Stomach (tissue), 9 donors: ENCODE results near the gene ASPG. TPM values are rescaled to one million over a fixed set of nuclear protein-coding genes. Genes with fewer than 3 reads are reported as not detected.

ENCODE experiments used
- DNase-seq, 2 donors: peaks; one replicate each; pipeline versions ENCODE4 v3.0.0 to v3.0.0-alpha.2; 2013 to 2019
- H3K27ac ChIP-seq, 5 donors: fragments of 200-600 bp in 4 of 5; sonication (generic) in 4 of 5; one replicate each; pipeline ENCODE4 v1.5.1; 2013 to 2019; ENCODE audit warnings: mild to moderate bottlenecking in 1 of 5, moderate library complexity in 1 of 5
- H3K27me3 ChIP-seq, 3 donors: fragments of 200-600 bp; sonication (generic); one replicate each; pipeline ENCODE4 v1.5.1; 2017 to 2019; ENCODE audit warnings: mixed run types in 1 of 3
- H3K36me3 ChIP-seq, 4 donors: fragments of 200-600 bp; sonication (generic); 1 replicate in 3 of 4; 2 replicates in 1 of 4; pipeline ENCODE4 v1.5.1; 2016 to 2019
- H3K4me1 ChIP-seq, 4 donors: fragments of 200-600 bp; sonication (generic); one replicate each; pipeline ENCODE4 v1.5.1; 2016 to 2019
- H3K4me3 ChIP-seq, 4 donors: fragments of 200-600 bp; sonication (generic) in 3 of 4; one replicate each; pipeline ENCODE4 v1.5.1; 2016 to 2019; ENCODE audit warnings: mild to moderate bottlenecking in 1 of 4
- H3K9me3 ChIP-seq, 4 donors: fragments of 200-600 bp; sonication (generic); one replicate each; pipeline ENCODE4 v1.5.1; 2016 to 2019
- EP300 ChIP-seq: sonication (generic); formaldehyde crosslinking; IDR thresholded peaks from one replicate; pipeline ENCODE4 v1.6.1; 2017; ENCODE audit warnings: antibody characterized with exemption
- POLR2A ChIP-seq, 4 donors: fragments of 450-650 bp; IDR thresholded peaks; one replicate each; pipeline ENCODE4 v1.6.1; 2016; ENCODE audit warnings: antibody characterized with exemption in 4 of 4, control low read depth in 2 of 4, mild to moderate bottlenecking in 1 of 4, moderate library complexity in 1 of 4
- POLR2AphosphoS5 ChIP-seq, 3 donors: sonication (generic); formaldehyde crosslinking; IDR thresholded peaks; one replicate each; pipeline ENCODE4 v1.6.1; 2016; ENCODE audit warnings: antibody characterized with exemption in 3 of 3
- WGBS, 5 donors: extraction: QIAGEN DNeasy Blood & Tissue Kit in 3 of 5; methylation state at CpG; one replicate each; pipeline versions ENCODE4 v1.1.5 to v1.1.7; 2013 to 2018; 5-methylcytosine and 5-hydroxymethylcytosine counted together
- intact Hi-C: fragments of 100-400 bp; cut with DNase I; formaldehyde crosslinking; loops from one replicate; pipeline ENCODE4 v1.15.1; 2023; ENCODE audit warnings: low total_unique reads
- polyA plus RNA-seq, 3 donors: library from polyadenylated mRNA; stranded (reverse); fragments of 200-250 nt; gene quantifications; one replicate each; pipeline ENCODE4 v1.2.3, GENCODE V29; 2013
- total RNA-seq, 5 donors: library from RNA; depleted of rRNA; stranded (reverse); fragments of >200 nt; gene quantifications; one replicate each; pipeline versions ENCODE4 v1.1.0 to v1.2.3, GENCODE V29; 2014 to 2016
- TF ChIP-seq, protein P1 (sequence below), 7 experiments: fragments of 450-650 bp in 4 of 7; fragments of 200-600 bp in 3 of 7; sonication (generic) in 3 of 7; IDR thresholded peaks; one replicate each; pipeline ENCODE4 v1.5.1; 2016 to 2019; ENCODE audit warnings: antibody characterized with exemption in 7 of 7, control low read depth in 2 of 7, mild to moderate bottlenecking in 1 of 7
- donor health status: healthy with polysubstance abuse.
- donor health status: Bipolar disorder and iron deficiency.
- donor health status: healthy.

ASPG gene
- total and polyA plus RNA-seq, 8 donors = 0.12 to 10.7 (median 4.4) TPM; not detected in 1

DNA sequence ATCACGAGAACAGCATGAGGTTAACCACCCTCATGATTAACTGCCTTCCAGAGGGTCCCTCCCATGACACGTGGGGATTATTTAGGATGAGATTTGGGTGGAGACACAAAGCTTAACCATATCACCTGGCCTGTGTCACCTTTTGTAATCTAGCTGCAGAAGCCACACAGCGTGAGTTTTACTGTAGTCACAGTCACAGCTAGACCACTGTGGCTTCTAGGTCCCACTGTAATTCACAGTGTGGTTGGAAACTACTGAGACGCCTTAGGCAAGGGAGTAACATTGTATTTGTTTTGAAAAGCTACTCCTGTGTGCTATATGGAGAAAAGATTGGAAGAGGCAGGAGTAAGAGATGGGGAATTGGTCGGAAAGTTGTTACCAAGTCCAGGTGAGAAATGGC lies 46.3 kb upstream of the ASPG start:
- H3K36me3 ChIP-seq = no peaks in the 10 kb centered on the region
- H3K9me3 ChIP-seq = no peaks in the 10 kb centered on the region
- TF ChIP-seq EP300 = no peak
- TF ChIP-seq, protein P1, sequence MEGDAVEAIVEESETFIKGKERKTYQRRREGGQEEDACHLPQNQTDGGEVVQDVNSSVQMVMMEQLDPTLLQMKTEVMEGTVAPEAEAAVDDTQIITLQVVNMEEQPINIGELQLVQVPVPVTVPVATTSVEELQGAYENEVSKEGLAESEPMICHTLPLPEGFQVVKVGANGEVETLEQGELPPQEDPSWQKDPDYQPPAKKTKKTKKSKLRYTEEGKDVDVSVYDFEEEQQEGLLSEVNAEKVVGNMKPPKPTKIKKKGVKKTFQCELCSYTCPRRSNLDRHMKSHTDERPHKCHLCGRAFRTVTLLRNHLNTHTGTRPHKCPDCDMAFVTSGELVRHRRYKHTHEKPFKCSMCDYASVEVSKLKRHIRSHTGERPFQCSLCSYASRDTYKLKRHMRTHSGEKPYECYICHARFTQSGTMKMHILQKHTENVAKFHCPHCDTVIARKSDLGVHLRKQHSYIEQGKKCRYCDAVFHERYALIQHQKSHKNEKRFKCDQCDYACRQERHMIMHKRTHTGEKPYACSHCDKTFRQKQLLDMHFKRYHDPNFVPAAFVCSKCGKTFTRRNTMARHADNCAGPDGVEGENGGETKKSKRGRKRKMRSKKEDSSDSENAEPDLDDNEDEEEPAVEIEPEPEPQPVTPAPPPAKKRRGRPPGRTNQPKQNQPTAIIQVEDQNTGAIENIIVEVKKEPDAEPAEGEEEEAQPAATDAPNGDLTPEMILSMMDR (IDR thresholded peaks at IDR 0.05) = no peak
- no peak for TF ChIP-seq POLR2AphosphoS5 (IDR thresholded peaks at IDR 0.05)
- TF ChIP-seq POLR2A (IDR thresholded peaks at IDR 0.05) = no peak
- DNase-seq = no peak
- no peaks in the 10 kb centered on the region for H3K4me1 ChIP-seq
- no peak overlapping the region for H3K4me3 ChIP-seq
- no peak overlapping the region for H3K27ac ChIP-seq
- intact Hi-C loops = no loop called here
- peaks cover 0 to 4% (median 0%) of the 10 kb centered on the region in 3 donors for H3K27me3 ChIP-seq
- 67 to 83% (median 71%) methylated on average over 5 of the region's 5 CpGs for WGBS, 5 donors

DNA sequence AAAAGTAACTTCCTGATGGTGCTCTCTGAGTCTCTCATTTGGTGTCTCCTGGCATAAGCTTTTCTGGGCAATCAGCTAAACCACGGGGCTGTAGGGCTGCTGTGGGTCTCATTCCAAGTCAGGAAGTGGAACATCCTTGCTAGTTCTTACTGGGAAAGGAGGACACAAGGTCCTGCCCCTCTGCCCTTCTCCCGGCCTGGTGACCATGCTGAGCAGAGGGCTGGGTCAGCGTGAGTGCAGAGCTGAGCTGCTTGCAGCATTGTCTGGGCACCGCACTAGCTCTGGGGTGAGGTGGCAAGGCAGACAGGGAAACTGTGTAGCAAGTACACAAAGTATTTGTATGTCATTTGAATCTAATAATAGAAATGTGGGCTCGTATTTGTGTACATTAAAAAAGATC lies 45.0 kb upstream of the ASPG start:
- WGBS, 5 donors = 38 to 50% (median 47%) methylated on average over 5 of the region's 5 CpGs
- no peaks in the 10 kb centered on the region for H3K36me3 ChIP-seq
- no peak for DNase-seq

DNA sequence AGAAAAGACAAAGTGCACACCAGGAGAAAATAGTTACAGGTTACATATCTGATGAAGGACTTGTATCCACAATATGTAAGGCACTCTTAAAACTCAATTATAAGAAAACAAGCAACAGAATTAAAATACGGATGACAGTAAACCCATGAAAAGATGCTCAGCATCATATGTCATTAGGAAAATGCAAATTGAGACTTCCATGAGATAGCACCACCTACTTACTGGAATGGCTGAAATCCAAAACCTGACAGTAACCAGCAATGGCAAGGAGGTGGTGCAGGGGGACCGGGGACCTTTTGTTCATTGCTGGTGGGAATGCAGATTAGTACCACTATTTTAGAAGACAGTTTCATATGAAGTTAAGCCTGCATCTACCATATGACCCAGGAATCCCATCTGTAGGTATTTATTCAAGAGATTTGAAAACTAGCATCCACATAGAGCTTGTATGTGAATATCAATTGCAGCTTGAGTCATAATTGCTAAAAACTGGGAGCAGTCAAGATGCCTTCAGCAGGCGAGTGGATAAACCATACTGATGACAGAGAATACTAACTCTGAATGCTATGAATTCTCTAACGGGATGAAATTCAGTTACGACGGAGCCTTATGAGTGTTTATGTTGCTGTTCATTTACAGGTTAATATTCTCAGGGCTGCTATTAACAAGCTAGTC lies 43.9 kb upstream of the ASPG start:
- H3K27ac ChIP-seq = no peak overlapping the region
- no peaks in the 10 kb centered on the region for H3K36me3 ChIP-seq
- DNase-seq = no peak
- intact Hi-C loops = no loop called here
- H3K27me3 ChIP-seq = peaks cover 0 to 4% (median 0%) of the 10 kb centered on the region in 3 donors
- H3K4me3 ChIP-seq = no peak overlapping the region
- 89 to 93% (median 91%) methylated on average over 6 of the region's 6 CpGs for WGBS, 5 donors
- TF ChIP-seq POLR2AphosphoS5 (IDR thresholded peaks at IDR 0.05) = no peak
- no peak for TF ChIP-seq POLR2A (IDR thresholded peaks at IDR 0.05)
- TF ChIP-seq, protein P1 (IDR thresholded peaks at IDR 0.05) = no peak
- TF ChIP-seq EP300 = no peak
- no peaks in the 10 kb centered on the region for H3K4me1 ChIP-seq
- H3K9me3 ChIP-seq = no peaks in the 10 kb centered on the region

More for the DNA sequence above, 45.0 kb upstream of the ASPG start:
- Histone ChIP-seq H3K27ac (no peak overlapping the region), H3K27me3 (peaks cover 0 to 4% (median 0%) of the 10 kb centered on the region in 3 donors), H3K9me3 (no peaks in the 10 kb centered on the region), H3K4me3 (no peak overlapping the region), H3K4me1 (no peaks in the 10 kb centered on the region)
- intact Hi-C loops = no loop called here
- no peak for TF ChIP-seq POLR2AphosphoS5 (IDR thresholded peaks at IDR 0.05)
- TF ChIP-seq EP300 = no peak
- no peak for TF ChIP-seq POLR2A (IDR thresholded peaks at IDR 0.05)
- TF ChIP-seq, protein P1 (IDR thresholded peaks at IDR 0.05) = no peak

DNA sequence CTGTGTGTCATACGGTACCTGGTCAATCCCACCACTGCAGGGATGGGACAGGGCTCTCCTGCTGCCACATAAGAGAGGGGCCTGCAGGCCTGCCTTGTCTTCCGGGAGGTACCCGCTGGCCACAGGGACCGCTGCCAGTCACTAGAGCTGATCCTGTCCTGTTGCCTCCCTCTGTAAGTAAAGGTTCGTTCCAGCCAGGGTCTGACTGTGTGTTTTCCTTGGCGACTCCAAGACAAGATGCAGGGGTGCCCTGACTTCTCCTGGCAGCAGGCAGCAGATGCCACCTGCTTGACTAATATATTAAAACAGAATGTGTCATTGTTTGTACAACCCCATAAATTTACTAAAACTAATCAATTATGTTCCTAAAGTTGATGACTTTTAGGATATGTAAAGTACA lies 41.5 kb upstream of the ASPG start:
- H3K9me3 ChIP-seq = peaks cover 0 to 6% (median 0%) of the 10 kb centered on the region in 4 donors
- no peak for DNase-seq
- H3K36me3 ChIP-seq = no peaks in the 10 kb centered on the region
- H3K4me1 ChIP-seq = no peaks in the 10 kb centered on the region
- no peak overlapping the region for H3K27ac ChIP-seq
- H3K4me3 ChIP-seq = no peak overlapping the region
- peaks cover 0 to 4% (median 0%) of the 10 kb centered on the region in 3 donors for H3K27me3 ChIP-seq
- TF ChIP-seq, protein P1 (IDR thresholded peaks at IDR 0.05) = no peak
- TF ChIP-seq EP300 (no peak), POLR2A (IDR thresholded peaks at IDR 0.05) (no peak), POLR2AphosphoS5 (IDR thresholded peaks at IDR 0.05) (no peak)
- intact Hi-C loops = no loop called here
- WGBS, 5 donors = 81 to 91% (median 89%) methylated on average over 6 of the region's 6 CpGs
